Central memory CD4-positive, alpha-beta T cell (primary cell): ENCODE measurements around the gene CA7.

Experiments used
- DNase-seq: peaks from one replicate; pipeline ENCODE4 v3.0.0; 2022

CA7 gene

DNA sequence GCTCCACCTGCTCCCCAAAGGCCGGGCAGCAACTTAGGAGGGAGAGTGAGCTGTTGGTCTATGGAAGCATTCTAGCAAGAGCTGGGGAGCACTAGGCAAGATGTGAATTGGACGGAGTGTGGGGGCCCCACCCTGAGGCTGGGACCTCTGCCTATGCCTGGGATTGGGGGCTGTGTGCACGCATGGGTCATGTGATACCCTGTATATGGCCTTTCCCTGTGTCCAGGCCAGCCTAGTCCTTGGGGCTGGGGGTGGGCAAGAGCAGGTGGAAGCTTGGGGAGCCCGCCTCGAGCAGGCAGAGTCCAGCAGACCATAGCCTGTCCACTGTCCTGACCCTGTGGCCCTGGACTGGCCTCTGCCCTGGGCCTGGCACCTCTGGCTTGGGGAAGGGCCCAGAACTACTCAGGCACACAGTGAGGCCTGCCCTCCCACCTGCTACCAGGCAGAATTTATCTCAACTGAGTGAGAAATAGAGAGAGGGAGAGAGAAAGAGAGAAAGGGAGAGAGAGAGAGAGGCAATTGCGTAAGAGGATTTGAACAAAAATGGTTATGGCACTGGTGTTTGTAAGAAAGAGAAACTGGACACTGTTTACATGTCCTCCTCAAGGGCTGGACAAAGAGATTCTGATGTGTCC is 55.2 kb downstream of the CA7 start:
- DNase-seq, result no peak

DNA sequence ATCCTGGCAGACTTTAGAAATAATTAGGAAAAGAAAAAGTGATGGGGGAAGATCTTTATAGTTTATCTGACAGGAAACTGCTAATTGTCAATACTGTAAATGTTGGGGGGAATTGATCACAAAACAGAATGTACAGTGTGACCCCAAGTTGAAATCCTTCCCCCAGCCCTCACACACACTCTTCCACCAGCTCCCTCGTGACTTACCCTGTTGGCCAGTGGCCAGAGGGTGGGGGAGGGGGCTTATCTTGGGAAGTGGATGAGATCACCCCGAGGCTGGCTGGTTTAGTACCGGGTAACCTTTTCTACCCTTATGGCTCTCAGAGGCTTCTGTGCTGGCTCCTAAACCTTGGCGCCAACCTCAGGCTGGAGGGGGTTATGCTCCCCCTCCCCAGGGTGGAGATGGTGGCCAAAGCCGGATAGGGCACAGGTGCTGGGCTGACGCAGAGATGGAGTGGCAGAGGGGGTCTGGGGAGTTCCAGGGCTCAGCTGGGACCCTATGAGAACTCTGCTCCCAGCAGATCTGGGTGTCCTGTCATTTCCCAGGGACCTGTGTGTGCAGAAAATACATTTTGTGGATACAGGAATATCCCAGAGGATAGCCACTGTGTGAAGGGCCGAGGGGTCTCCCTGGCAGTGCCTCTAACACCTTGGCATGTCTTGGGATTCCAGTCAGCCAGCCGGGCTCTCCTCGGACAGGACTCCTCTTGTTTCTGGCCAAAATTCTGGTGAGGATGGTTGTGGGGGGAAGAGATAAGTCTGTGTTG is 55.9 kb downstream of the CA7 start:
- no peak for DNase-seq

DNA sequence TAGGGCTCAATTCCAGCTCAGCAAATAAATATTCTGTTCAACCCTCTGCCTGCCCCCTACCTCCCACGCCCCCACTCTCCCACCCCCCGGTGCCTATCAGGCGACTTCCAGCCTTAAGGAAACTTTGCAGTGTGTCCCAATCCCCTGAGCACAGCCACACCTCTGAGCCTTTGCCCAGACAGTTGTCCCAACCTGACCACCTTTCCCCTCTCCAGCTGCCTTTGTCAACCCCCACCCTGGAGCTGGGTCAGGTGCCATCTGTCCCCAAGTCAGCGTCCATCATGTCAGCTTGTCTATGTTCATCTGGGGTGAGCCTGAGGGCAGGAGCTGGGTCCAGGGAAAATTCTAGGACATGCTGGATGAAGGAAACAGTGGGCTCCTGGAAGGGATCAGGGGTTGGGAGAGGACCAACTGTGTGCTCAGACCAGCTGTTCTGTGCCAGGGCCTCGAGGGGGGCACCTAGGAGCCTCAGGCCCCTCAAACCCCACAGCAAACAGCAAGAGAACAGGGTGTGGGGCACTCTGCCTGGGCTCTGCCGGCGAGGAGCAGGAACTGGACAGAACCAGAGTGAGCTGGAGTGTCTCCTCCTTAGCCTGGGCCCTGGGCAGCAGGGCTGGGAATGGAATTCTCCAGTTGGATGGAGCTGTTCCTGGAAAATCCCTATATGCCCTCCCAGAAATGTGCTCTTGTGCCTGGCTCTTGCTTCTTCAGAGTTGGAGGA is 56.7 kb downstream of the CA7 start:
- no peak for DNase-seq

DNA sequence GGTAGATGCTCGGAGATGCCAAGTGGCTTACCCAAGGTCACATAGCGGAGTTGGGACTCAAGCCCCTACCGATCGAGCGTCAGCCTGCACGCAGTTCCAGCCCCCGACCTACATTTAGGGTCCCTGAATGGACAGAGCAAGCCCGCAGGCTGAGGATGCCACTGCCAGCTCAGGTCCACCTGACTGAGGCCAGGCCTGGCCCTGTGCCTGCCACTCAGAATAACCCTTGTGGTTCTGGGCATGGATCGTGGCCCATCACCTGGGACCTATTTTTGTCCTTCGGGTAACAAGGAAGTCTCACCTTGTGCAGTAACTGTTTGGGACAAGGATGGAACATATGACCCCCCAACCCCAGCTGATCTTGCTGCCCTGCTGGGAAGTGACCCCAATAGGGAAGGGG is 57.4 kb downstream of the CA7 start:
- DNase-seq, result no peak

DNA sequence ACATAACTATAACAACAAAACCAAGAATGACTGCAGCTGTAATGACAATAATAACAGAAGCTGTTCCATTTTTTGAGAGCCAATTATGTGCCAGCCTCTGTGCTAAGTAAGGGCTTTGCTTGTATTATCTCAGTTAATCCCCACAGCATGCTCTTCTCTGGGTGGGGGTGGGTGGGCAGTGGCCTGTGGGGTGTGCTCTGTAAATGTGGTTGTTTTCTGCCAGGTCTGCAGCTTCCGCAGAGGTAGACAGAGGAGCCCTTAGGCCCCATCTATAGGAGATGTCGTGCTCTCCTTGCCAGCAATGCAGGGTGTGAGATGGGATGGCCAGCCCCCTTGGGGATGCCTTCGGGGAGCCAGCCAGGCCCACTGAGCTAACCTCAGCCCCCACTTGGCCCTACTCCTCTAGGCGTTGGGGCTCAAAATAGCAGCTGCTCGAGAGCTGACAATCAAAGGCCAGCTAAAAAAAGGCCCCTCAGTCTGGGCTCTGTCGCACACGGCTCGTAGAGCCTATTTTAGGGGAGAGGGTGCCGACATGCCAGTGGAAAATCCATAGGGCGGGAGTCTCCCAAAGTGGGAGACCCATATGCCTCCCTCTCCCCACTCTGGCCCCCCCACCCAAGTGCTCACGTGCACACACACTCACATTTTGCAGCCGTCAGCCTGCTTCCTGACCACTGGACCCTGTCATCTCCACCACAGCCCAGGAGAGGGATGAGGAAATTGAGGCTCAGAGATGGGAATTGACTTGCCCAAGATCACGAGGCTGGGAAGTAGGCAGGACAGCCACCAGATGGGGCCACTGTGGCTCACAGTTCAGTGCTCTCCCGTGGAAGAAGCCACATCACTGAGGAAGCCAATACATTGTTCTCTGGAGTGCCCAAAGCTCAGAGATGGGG is 58.7 kb downstream of the CA7 start:
- DNase-seq, result no peak
